ENCODE results near the gene GPR42.

The GPR42 gene, protein sequence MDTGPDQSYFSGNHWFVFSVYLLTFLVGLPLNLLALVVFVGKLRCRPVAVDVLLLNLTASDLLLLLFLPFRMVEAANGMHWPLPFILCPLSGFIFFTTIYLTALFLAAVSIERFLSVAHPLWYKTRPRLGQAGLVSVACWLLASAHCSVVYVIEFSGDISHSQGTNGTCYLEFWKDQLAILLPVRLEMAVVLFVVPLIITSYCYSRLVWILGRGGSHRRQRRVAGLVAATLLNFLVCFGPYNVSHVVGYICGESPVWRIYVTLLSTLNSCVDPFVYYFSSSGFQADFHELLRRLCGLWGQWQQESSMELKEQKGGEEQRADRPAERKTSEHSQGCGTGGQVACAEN

DNA sequence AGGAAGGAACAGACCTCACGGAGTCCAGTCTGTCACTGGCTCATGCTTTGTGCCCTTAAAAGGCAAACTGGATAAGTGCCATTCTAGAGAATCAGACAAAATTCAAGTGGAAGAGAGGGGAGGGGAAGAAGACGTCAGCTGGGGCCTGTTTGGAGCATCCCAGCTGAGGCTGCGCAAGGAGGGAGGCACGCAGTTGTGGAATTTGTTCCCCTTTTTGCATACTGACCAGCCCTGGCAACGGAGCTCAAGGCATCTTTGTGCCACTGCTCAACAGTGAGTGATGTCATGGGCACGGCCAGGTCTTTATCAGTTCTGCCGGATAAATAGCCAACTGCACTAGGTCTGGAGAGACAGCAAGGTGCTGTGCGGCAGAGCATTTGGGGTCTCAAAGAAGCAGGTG lies at the start of gene GPR42:
Gene GPR42 (plus strand): TSS at position 347 of the 400 bp plus-strand sequence. CDS start 292 bp downstream, outside the sequence.
- no peak for DNase-seq (ENCODE audit: low spot score)

DNA sequence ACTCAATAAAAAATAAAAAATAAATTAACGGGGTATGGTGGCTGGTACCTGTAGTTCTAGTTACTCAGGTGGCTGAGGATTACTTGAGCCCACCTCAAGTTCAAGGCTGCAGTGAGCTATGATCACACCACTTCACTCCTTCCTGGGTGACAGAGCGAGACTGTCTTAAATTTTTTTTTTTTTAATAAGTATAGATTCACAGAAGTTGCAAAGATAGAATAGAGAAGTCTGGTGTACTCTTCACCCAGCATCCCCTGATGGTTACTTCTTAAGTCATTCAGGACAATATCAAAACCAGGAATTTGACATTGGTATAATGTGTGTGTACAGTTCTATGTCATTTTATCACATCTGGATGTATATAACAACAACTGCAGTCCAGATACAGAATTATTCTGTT lies 49.6 kb upstream of the GPR42 start:
- DNase-seq (ENCODE audit: low spot score): no peak

DNA sequence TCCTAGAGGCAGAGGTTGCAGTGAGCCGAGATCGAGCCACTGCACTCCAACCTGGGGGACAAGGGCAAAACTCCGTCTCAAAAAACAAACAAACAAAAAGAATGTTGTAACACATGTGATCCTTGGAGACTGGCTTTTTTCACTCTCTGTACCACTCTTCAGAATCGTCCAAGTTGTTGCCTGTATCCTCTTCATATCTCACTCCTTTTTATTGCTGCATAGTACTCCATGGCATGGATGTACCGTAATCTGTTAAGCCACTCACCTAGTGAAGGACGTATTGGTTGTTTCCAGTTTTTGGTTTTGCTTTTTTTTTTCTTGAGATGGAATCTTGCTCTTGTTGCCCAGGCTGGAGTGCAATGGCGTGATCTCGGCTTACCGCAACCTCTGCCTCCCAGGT lies 48.9 kb upstream of the GPR42 start:
- no peak for DNase-seq (ENCODE audit: low spot score)

DNA sequence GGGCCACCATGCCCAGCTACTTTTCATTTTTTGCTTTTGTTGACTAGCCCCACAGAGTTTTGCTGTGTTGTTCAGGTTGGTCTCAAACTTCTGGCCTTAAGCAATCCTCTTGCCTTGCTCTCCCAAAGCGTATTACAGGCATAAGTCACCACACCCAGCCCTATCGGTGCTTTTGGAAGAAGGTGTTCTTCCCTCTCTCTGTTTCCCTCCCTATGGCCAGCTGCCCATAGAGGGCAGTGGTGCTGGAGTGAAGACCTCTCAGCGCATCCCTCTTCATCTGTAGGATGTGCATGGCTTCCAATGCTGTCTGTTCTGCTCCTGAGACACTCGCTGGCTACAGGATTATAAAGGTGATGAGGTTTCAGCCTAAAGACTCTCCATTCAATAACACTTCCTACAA lies 43.2 kb upstream of the GPR42 start:
- no peak for DNase-seq (ENCODE audit: low spot score)

DNA sequence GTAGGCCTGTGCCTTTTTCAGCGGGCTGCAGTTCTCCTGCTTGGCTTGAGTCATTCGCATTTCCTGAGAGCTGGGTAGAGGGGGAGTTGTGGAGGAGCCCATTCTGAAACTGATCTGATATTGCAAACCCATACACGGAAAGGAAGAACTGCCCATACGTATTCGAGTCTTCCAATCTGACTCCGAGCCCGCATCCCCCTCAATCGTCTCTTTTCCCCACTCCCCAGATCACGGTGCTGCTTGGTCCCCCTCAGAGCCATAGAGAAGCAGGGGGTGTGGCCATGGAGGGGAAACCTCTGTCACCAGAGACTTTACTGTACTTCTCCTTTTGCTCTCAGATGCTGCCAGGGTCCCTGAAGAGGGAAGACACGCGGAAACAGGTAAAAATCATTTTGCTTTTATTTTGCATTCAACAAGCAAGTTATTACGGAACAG lies 42.0 kb upstream of the GPR42 start, which contains the start of gene CD22:
Gene CD22 (plus strand): TSS at position 337 of the 435 bp plus-strand sequence. CDS start 2,854 bp downstream, outside the sequence.
- DNase-seq (ENCODE audit: low spot score): no peak

DNA sequence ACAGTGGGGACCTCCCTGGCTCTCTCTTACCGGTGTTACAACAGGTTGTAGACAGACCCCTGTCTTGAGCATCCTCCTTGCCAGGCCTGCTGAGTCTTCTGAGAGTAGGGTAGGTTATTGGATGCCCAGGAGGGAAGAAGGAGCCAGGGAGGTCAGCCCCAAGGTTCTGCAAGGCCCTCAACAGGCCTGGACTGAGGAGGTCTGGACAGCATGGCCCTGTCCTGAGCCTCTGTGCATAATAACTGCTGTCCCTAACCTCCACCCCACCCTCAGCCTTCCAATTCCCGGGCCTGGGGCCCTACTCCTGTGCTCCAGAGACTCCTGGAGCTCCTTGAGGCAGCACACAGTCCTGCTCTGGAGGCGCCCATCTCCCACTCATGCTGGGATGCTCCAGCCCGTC lies 41.5 kb upstream of the GPR42 start:
- DNase-seq (ENCODE audit: low spot score): no peak

DNA sequence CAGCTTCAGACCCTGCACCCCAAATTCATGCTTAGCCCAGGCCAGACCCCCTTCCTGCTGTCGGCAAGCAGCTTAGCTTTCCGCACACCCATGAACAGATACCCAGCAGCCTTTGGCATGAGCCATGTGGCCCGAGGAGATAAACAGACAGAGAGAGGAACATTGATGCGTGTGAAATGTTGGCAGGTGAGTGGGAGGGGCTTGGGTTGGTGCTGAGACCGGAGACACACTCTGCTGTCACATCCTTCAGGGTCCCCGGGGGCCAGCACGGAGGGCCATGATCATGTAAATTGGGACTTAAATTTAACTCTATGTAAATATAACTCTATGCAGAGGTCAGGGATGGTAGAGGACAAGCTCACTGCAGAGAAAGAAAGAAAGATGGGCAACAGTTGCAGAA lies 40.4 kb upstream of the GPR42 start:
- DNase-seq (ENCODE audit: low spot score): no peak

DNA sequence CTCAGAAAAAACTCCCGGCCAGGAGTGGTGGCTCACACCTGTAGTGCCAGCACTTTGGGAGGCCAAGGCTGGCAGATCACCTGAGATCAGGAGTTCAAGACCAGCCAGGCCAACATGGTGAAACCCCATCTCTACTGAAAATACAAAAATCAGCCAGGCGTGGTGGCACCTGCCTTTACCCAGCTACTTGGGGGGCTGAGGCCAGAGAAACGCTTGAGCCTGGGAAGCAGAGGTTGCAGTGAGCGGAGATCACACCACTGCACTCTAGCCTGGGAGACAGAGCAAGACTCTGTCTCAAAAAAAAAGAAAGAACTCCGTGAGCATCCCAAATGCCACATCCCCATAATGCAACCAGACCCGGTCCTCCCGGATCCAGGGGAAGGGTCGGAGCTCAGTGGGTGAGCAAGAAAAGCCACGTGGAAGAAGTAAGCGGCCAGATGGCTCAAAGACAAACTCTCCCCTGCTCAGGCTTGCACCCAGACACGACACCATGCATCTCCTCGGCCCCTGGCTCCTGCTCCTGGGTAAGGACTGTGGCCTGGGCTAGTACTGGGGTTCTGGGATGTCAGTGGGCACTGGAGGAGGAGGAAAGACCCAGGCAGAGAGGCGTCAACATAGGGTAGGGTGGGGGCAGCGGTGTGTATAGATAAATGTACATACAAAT lies 39.2 kb upstream of the GPR42 start:
- DNase-seq (ENCODE audit: low spot score): no peak

DNA sequence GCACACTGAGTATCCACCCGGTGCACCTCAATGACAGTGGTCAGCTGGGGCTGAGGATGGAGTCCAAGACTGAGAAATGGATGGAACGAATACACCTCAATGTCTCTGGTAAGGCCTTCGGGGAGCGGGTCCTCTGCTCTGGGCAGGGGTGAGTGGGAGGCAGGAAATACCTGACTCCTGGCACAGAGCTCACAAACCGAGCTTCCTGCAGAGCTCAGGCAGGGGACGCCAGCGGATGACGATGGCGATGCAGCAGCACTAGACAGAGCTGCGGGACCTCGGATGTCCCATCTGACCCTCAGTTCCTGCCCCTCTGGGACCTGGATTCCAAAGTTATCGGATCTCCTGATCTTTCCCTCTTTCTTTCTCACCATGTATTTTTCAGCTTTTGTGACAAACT lies 38.1 kb upstream of the GPR42 start:
- no peak for DNase-seq (ENCODE audit: low spot score)

DNA sequence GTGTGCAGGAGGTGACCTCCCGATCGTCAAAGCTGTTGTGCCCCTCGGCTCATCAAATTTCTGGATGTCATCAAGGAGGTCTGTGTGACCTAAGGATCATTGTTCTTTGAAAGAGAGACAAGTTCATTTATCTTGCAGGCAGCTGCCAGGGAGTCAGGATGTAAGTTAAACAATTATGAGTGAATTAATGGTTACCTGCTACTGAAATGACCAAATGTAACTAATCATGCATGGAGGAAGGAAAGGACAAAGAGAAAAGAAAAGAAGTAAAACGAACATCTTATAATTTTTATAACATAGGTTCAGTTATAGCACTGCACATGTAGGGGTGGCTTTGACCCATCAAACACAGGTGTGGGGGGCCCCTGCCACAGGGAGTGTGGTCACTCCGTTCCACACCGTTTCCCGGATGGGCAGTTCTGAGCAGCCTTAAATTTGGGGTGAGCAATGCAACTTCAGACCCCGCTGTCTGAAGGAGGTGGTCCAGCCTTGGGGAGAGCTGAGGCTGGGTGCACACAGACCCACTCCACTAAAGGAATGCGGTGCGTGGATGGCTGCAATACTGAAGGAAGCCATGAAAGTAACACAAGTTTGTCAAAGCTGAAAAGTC lies 36.6 kb upstream of the GPR42 start:
- no peak for DNase-seq (ENCODE audit: low spot score)

DNA sequence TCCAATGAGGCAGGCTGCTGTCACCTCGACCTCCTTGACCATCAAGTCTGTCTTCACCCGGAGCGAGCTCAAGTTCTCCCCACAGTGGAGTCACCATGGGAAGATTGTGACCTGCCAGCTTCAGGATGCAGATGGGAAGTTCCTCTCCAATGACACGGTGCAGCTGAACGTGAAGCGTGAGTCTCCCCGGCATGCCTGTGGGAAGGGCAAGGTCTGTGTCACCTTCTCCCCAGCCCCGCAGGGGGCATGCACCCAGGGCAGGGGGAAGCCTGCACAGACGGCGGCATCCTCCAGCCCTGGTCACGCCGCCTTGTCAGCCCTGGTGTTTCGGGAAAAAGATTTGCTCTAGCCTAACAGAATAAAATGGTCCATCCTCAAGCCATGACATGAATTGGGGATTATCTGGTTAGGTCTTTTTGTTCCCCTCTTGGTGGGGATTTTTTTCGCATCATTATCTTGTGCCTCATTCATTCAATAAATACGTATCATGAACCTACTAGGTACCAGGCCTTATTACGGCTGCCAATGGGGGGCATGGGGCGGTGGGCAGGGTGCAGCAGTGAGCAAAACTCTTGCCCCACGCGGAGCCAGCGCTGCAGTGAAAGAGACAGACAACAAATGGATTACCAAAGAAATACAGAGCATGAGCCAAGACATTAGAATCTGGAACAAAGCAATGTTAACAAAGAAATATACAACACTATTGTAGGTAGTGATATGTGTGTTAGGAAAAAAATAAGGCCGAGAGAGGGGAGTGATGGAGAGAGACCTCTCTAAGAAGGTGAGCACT lies 34.5 kb upstream of the GPR42 start:
- no peak for DNase-seq (ENCODE audit: low spot score)

DNA sequence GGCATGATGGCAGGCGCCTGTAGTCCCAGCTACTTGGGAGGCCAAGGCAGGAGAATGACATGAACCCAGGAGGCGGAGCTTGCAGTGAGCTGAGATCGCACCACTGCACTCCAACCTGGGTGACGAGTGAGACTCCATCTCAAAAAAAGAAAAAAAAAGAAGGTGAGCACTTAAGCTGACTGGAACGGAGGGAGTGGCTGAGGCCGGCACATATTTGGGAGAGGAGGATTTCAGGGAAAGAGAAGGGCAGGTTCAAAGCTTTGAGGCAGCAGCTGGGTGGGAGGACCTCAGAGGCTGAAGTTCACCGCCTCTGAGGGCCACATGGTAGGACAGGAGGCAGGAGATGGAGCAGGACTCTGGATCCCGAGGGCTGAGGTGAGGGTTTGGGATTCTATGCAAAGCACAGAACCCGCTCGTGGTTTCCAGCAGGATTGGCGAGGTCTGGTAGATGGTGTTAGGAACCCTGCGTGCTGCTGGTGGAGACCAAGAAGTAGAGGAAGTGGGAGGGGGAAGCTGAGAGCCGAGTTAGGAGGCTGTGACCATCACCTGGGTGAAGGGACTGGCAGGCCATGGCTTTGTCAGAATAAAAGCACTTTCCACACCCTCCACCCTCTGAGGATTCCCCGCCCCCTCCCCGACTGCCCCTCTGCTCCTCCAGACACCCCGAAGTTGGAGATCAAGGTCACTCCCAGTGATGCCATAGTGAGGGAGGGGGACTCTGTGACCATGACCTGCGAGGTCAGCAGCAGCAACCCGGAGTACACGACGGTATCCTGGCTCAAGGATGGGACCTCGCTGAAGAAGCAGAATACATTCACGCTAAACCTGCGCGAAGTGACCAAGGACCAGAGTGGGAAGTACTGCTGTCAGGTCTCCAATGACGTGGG lies 33.5 kb upstream of the GPR42 start:
- DNase-seq (ENCODE audit: low spot score): no peak

DNA sequence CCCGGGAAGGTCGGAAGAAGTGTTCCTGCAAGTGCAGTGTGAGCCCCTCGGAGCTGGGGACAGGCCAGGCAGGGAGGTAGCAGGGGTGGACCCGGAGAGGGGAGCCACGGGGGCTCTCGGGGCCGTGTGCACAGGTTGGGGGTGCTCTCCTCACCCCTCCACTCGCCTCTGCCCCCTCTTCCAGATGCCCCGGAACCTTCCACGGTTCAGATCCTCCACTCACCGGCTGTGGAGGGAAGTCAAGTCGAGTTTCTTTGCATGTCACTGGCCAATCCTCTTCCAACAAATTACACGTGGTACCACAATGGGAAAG lies 32.9 kb upstream of the GPR42 start:
- DNase-seq (ENCODE audit: low spot score): no peak

DNA sequence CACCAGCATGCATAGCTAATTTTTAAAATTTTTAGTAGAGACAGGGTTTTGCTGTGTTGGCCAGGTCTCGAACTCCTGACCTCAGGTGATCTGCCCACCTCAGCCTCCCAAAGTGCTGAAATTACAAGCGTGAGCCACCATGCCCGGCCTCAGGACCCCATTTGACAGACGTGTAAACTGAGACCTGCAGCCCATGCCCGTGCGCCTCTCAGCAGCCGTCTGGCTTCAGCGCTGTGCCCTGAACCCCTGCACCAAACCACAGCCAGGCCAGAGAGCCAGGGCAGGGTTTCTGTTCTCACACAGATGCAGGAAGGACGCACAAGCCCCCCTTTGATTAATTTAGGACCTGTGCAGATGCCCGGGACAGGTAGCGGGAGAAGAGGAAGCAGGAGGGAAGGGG lies 30.4 kb upstream of the GPR42 start:
- DNase-seq (ENCODE audit: low spot score): no peak

DNA sequence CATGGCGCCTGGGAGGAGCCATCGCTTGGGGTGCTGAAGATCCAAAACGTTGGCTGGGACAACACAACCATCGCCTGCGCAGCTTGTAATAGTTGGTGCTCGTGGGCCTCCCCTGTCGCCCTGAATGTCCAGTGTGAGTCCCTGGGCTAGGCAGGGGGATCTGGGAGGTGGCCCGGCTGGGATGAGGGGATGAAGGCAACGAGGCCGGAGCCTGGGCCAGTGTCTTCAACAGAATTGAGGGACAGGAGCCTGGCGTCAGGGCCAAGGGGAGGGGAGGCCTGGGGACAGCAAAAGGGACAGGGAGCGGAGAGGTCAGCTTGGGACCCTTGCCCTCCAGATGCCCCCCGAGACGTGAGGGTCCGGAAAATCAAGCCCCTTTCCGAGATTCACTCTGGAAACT lies 29.9 kb upstream of the GPR42 start:
- DNase-seq (ENCODE audit: low spot score): no peak

DNA sequence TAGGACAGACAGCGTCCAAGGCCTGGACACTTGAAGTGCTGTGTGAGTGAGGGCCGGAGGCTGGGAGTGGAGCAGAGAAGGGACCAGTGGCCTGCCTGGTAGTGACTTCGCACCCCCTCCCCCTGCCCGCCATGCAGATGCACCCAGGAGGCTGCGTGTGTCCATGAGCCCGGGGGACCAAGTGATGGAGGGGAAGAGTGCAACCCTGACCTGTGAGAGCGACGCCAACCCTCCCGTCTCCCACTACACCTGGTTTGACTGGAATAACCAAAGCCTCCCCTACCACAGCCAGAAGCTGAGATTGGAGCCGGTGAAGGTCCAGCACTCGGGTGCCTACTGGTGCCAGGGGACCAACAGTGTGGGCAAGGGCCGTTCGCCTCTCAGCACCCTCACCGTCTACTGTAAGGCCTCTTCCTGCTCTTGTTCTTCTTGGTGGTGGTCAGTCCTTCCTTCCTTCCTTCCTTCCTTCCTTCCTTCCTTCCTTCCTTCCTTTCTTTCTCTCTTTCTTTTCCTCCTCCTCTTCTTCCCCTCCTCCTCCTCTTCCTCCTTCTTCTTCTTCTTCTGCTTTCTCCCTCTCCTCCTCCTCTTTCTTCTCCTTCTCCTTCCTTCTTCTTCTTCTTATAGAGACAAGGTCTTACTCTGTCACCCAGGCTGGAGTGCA lies 29.2 kb upstream of the GPR42 start:
- no peak for DNase-seq (ENCODE audit: low spot score)

DNA sequence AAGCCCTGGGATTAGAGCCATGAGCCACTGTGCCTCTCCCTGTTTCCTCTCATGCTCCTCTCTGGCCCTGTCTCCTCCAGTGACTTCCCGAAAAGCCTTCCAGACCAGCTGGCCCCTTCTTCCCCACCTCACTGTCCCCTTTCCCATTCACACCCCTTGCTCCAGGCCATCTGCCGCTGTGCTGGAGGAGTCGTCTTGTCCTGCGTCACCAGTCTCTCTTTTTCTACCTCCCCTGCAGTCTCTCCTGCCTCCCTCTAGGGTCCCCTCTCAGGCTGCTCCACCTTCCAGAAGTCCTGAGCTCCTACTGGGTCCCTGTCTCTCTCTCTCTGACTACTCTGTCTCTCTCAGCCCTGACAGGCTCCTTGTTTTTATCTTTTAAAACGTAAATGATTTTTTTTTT lies 28.4 kb upstream of the GPR42 start:
- no peak for DNase-seq (ENCODE audit: low spot score)

DNA sequence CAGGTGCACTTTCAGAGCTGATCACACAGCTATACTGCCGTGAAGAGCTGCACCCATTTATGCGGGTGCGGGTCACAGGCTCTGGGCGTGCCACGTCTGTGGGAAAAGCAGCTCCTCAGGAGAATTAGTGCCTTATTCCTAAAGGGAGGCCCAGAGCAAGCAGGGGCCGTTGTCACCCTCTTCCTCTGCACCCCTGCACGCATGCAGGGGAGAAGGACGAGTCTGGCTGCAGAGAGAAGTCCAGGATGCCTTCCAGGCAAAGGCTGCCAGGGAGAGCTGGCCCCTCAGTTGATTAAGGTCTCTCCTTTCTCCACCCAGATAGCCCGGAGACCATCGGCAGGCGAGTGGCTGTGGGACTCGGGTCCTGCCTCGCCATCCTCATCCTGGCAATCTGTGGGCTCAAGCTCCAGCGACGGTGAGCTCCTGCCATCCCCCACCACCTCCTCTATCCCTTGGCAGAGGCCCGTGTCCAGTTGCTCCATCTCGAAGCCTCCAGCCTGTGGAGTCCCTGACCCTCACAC lies 26.3 kb upstream of the GPR42 start:
- no peak for DNase-seq (ENCODE audit: low spot score)

DNA sequence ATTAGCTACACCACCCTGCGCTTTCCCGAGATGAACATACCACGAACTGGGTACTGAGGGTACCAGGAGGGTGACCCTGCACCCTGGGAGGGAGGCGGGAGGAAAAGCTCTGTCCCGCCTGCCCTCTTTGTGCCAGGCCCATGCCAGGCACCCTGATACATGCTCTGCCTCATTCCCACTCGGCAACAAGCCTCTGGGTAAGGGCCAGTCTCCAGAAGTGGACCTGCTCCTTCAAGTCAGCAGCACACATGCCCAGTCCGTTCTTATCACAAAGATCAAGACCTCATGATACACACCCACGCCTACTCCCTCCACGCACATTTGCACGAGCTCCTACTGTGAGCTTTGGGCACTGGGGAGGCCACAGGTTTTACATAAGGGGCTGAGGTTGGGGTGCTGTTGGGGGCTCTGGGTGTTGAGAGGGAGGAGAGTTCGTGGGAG lies 25.2 kb upstream of the GPR42 start:
- DNase-seq (ENCODE audit: low spot score): no peak

DNA sequence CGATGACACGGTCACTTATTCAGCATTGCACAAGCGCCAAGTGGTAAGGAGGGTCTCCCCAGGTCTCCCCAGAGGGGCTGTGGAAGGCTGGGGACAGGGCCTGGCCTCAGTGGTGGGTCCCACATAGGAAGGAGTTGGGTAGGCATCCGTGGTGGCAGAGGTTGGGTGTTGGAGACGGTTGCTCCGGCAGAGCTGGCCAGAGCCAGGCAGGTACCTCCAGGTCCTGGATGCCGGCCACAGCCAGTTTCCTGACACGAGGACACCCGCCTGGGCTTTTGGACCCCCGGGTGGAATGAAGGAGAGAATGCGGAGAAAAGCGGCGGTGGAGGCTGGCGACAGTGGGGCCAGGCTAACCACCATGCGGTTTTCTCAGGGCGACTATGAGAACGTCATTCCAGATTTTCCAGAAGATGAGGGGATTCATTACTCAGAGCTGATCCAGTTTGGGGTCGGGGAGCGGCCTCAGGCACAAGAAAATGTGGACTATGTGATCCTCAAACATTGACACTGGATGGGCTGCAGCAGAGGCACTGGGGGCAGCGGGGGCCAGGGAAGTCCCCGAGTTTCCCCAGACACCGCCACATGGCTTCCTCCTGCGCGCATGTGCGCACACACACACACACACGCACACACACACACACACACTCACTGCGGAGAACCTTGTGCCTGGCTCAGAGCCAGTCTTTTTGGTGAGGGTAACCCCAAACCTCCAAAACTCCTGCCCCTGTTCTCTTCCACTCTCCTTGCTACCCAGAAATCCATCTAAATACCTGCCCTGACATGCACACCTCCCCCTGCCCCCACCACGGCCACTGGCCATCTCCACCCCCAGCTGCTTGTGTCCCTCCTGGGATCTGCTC lies 24.4 kb upstream of the GPR42 start:
- no peak for DNase-seq (ENCODE audit: low spot score)
